Ascending aorta (tissue), 2 donors: ENCODE measurements around the gene AKR1B1. TPM values are rescaled to one million over a fixed set of nuclear protein-coding genes. Genes with fewer than 3 reads are reported as not detected.
A peak's percentile ranks its signal among the peaks of the same experiment; 100 is the strongest.

Experiments
- DNase-seq, 2 donors: peaks; one replicate each; pipeline ENCODE4 v3.0.0-alpha.2; 2019; ENCODE audit warnings: low spot score in 2 of 2
- H3K27ac ChIP-seq, 2 donors: fragments of 200-600 bp; sonication (generic); one replicate each; pipeline ENCODE4 v1.5.1; 2016 to 2017; ENCODE audit warnings: mild to moderate bottlenecking in 1 of 2
- H3K27me3 ChIP-seq: fragments of 200-600 bp; sonication (generic); one replicate; pipeline ENCODE4 v1.5.1; 2017
- H3K36me3 ChIP-seq, 2 donors: fragments of 200-600 bp; sonication (generic); one replicate each; pipeline ENCODE4 v1.5.1; 2016
- H3K4me1 ChIP-seq, 2 donors: fragments of 200-600 bp; sonication (generic); one replicate each; pipeline ENCODE4 v1.5.1; 2016 to 2017; ENCODE audit warnings: mild to moderate bottlenecking in 1 of 2
- H3K4me3 ChIP-seq, 2 donors: fragments of 200-600 bp; sonication (generic); one replicate each; pipeline ENCODE4 v1.5.1; 2016 to 2017; ENCODE audit warnings: mild to moderate bottlenecking in 1 of 2
- H3K9me3 ChIP-seq, 2 donors: fragments of 200-600 bp; sonication (generic); one replicate each; pipeline ENCODE4 v1.5.1; 2016
- CTCF ChIP-seq, 3 experiments: fragments of 200-600 bp in 2 of 3; fragments of 450-650 bp in 1 of 3; sonication (generic) in 2 of 3; IDR thresholded peaks; one replicate each; pipeline ENCODE4 v1.5.1; 2016 to 2019; ENCODE audit warnings: antibody characterized with exemption in 3 of 3, mild to moderate bottlenecking in 1 of 3, moderate library complexity in 1 of 3
- intact Hi-C: fragments of 100-400 bp; cut with DNase I; formaldehyde crosslinking; loops from one replicate; pipeline ENCODE4 v1.15.1; 2023
- total RNA-seq: library from RNA; depleted of rRNA; stranded (reverse); fragments of >200 nt; gene quantifications from one replicate; pipeline ENCODE4 v1.1.0, GENCODE V29; 2016

AKR1B1 gene
- total RNA-seq, 1 donor from 2014 or later, result 78.7 TPM

GRCh38 chr7:134427896-134428295, 31.0 kb downstream of the AKR1B1 start:
- Histone ChIP-seq H3K4me3 (no peak overlapping the region), H3K27ac (no peak overlapping the region)
- intact Hi-C loops, result no loop called here

GRCh38 chr7:134425777-134426176, 33.1 kb downstream of the AKR1B1 start:
- Histone ChIP-seq H3K4me3 (no peak overlapping the region), H3K27me3 (no peaks in the 10 kb centered on the region), H3K36me3 (no peaks in the 10 kb centered on the region), H3K9me3 (no peaks in the 10 kb centered on the region), H3K4me1 (no peaks in the 10 kb centered on the region), H3K27ac (no peak overlapping the region)
- intact Hi-C loops, result no loop called here
- TF ChIP-seq CTCF (IDR thresholded peaks at IDR 0.05), result no peak
- DNase-seq, result no peak

More at GRCh38 chr7:134427896-134428295, 31.0 kb downstream of the AKR1B1 start:
- Histone ChIP-seq H3K36me3 (no peaks in the 10 kb centered on the region), H3K9me3 (no peaks in the 10 kb centered on the region), H3K27me3 (no peaks in the 10 kb centered on the region), H3K4me1 (no peaks in the 10 kb centered on the region)
- DNase-seq, result no peak
- no peak for TF ChIP-seq CTCF (IDR thresholded peaks at IDR 0.05)

- Histone ChIP-seq H3K9me3 (no peaks in the 10 kb centered on the region), H3K27ac (no peak overlapping the region), H3K36me3 (no peaks in the 10 kb centered on the region), H3K4me1 (no peaks in the 10 kb centered on the region), H3K27me3 (no peaks in the 10 kb centered on the region), H3K4me3 (no peak overlapping the region)
- intact Hi-C loops, result no loop called here
- DNase-seq, result no peak
- no peak for TF ChIP-seq CTCF (IDR thresholded peaks at IDR 0.05)
Observed at GRCh38 chr7:134422638-134423037, 36.3 kb downstream of the AKR1B1 start.

GRCh38 chr7:134422008-134422407, 36.9 kb downstream of the AKR1B1 start:
- Histone ChIP-seq H3K4me1 (no peaks in the 10 kb centered on the region), H3K4me3 (no peak overlapping the region), H3K27ac (no peak overlapping the region), H3K36me3 (no peaks in the 10 kb centered on the region), H3K9me3 (no peaks in the 10 kb centered on the region), H3K27me3 (no peaks in the 10 kb centered on the region)
- no peak for DNase-seq
- no peak for TF ChIP-seq CTCF (IDR thresholded peaks at IDR 0.05)
- intact Hi-C loops, result no loop called here

GRCh38 chr7:134420424-134421125, 38.3 kb downstream of the AKR1B1 start:
- TF ChIP-seq CTCF (IDR thresholded peaks at IDR 0.05), result peak in 2 of 3 experiments; percentile 39 to 47
- no peaks in the 10 kb centered on the region for H3K9me3 ChIP-seq
- no peaks in the 10 kb centered on the region for H3K4me1 ChIP-seq
- intact Hi-C loops, result no loop called here
- no peak for DNase-seq
- H3K4me3 ChIP-seq, result no peak overlapping the region
- no peaks in the 10 kb centered on the region for H3K36me3 ChIP-seq
- no peak overlapping the region for H3K27ac ChIP-seq
- no peaks in the 10 kb centered on the region for H3K27me3 ChIP-seq
